HEK293T (cell line): ENCODE measurements around the gene NDUFB8.

Experiments
- CTCF ChIA-PET: fragments of 350-600 bp; formaldehyde crosslinking; extraction: SDS; loops from one replicate; lab custom pipeline; 2021; ENCODE audit warnings: antibody characterized with exemption, inconsistent platforms; lab: Yijun Ruan, JAX
- POLR2A ChIA-PET: fragments of 350-600 bp; formaldehyde crosslinking; extraction: SDS; loops from one replicate; lab custom pipeline; 2020; ENCODE audit warnings: antibody characterized with exemption, inconsistent platforms; lab: Yijun Ruan, JAX
- DNase-seq: peaks from one replicate; pipeline ENCODE4 v3.0.0; 2012; ENCODE audit warnings: mixed read lengths; ENCODE audit errors: extremely low spot score
- ARNT ChIP-seq: fragments of 450-650 bp; IDR thresholded peaks from 2 replicates; pipeline ENCODE4 v1.6.1; 2017; ENCODE audit warnings: mild to moderate bottlenecking
- BHLHE40 ChIP-seq: fragments of 450-650 bp; IDR thresholded peaks from 2 replicates; pipeline ENCODE4 v1.6.1; 2016; ENCODE audit warnings: mild to moderate bottlenecking, moderate library complexity, borderline replicate concordance
- CTBP1 ChIP-seq: fragments of 450-650 bp; IDR thresholded peaks from 2 replicates; pipeline ENCODE4 v1.6.1; 2016; ENCODE audit warnings: borderline replicate concordance
- ELF4 ChIP-seq: fragments of 450-650 bp; IDR thresholded peaks from 2 replicates; pipeline ENCODE4 v1.6.1; 2017; ENCODE audit warnings: antibody characterized with exemption
- FOXA1 ChIP-seq: fragments of 450-650 bp; IDR thresholded peaks from 2 replicates; pipeline ENCODE4 v1.6.1; 2016; ENCODE audit warnings: mild to moderate bottlenecking
- FOXK2 ChIP-seq: fragments of 450-650 bp; IDR thresholded peaks from 2 replicates; pipeline ENCODE4 v1.6.1; 2016; ENCODE audit warnings: mild to moderate bottlenecking
- FOXM1 ChIP-seq: fragments of 450-650 bp; IDR thresholded peaks from 2 replicates; pipeline ENCODE4 v1.6.1; 2017; ENCODE audit warnings: mild to moderate bottlenecking, borderline replicate concordance
- HDGF ChIP-seq: fragments of 450-650 bp; IDR thresholded peaks from 2 replicates; pipeline ENCODE4 v1.6.1; 2017; ENCODE audit warnings: antibody characterized with exemption, borderline replicate concordance
- L3MBTL2 ChIP-seq: fragments of 450-650 bp; conservative IDR thresholded peaks from 2 replicates; pipeline ENCODE4 v1.6.1; 2016; ENCODE audit warnings: mild to moderate bottlenecking
- NFRKB ChIP-seq: fragments of 450-650 bp; IDR thresholded peaks from 2 replicates; pipeline ENCODE4 v1.6.1; 2016; ENCODE audit warnings: mild to moderate bottlenecking, moderate library complexity
- SP1 ChIP-seq: fragments of 450-650 bp; IDR thresholded peaks from 2 replicates; pipeline ENCODE4 v1.6.1; 2017
- SUZ12 ChIP-seq: fragments of 450-650 bp; IDR thresholded peaks from 2 replicates; pipeline ENCODE4 v1.6.1; 2016; ENCODE audit warnings: mild to moderate bottlenecking
- TARDBP ChIP-seq: fragments of 450-650 bp; IDR thresholded peaks from 2 replicates; pipeline ENCODE4 v1.6.1; 2016
- ZNF384 ChIP-seq: fragments of 450-650 bp; IDR thresholded peaks from 2 replicates; pipeline ENCODE4 v1.6.1; 2016
- TF ChIP-seq, protein P1 (sequence below): fragments of 450-650 bp; IDR thresholded peaks from 2 replicates; pipeline ENCODE4 v1.6.1; 2016

NDUFB8 gene

GRCh38 chr10:100535715-100536353 lies 6.2 kb upstream of the NDUFB8 start, which contains the start of gene HIF1AN:
HIF1AN (plus strand) TSS chr10:100535943; CDS start chr10:100535959, 16 bp downstream.
- TF ChIP-seq SP1 (no peak), CTBP1 (no peak), ZNF384 (peak; percentile 100), ELF4 (peak; percentile 61; the same call in 1 of the 2 replicates)
- ChIA-PET POLR2A (interaction anchor here (0.7 to 2.3 kb wide), 21 partner anchors 9 to 364 kb away, joined by 3 to 29 read pairs (median 5); partner anchors contain the start of genes PAX2 and SEC31B), CTCF (interaction anchor here (0.6 to 1.4 kb wide), 5 partner anchors 9 to 1380 kb away, joined by 3 to 7 read pairs (median 4); no protein-coding TSS in a partner anchor)
- DNase-seq: peak; percentile 95

DNA sequence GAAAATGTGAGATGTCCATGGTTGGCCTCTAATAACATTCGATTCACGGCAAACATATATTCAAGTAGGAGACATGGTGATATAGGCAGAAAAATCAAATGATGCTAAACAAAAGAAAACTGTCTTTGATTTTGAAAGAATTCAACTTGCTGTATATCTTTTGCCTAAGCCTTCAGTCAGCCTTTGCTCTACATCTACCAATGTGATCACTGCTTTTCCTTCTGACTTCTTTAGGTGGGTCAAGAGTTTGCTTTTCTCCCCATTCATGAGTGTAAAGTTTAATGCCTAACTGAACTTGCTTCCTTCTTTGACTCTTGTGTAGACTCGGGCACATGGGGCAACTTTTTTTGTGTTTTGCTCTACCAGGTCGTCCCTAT lies 5.7 kb upstream of the NDUFB8 start:
- POLR2A ChIA-PET: interaction anchor here (0.7 to 2.3 kb wide), 21 partner anchors 9 to 365 kb away, joined by 3 to 29 read pairs (median 5); partner anchors contain the start of genes PAX2 and SEC31B

GRCh38 chr10:100534726-100535125 lies 5.1 kb upstream of the NDUFB8 start:
- POLR2A ChIA-PET: interaction anchor here (1.7 to 2.3 kb wide), 2 partner anchors 10 to 18 kb away, joined by 9 to 29 read pairs; no protein-coding TSS in a partner anchor

More for the DNA sequence above, 5.7 kb upstream of the NDUFB8 start:
- DNase-seq: no peak
- TF ChIP-seq FOXA1 (no peak), NFRKB (no peak), ARNT (no peak)
- TF ChIP-seq, protein P1, sequence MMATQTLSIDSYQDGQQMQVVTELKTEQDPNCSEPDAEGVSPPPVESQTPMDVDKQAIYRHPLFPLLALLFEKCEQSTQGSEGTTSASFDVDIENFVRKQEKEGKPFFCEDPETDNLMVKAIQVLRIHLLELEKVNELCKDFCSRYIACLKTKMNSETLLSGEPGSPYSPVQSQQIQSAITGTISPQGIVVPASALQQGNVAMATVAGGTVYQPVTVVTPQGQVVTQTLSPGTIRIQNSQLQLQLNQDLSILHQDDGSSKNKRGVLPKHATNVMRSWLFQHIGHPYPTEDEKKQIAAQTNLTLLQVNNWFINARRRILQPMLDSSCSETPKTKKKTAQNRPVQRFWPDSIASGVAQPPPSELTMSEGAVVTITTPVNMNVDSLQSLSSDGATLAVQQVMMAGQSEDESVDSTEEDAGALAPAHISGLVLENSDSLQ: no peak
- CTCF ChIA-PET: interaction anchor here (0.9 to 1.4 kb wide), 4 partner anchors 9 to 208 kb away, joined by 3 to 7 read pairs (median 4); no protein-coding TSS in a partner anchor

GRCh38 chr10:100531761-100532160 lies 2.1 kb upstream of the NDUFB8 start:
- ChIA-PET CTCF (no interaction called here), POLR2A (no interaction called here)
- no peak for TF ChIP-seq L3MBTL2
- no peak for TF ChIP-seq SP1
- no peak for TF ChIP-seq ARNT
- TF ChIP-seq FOXM1: no peak
- no peak for TF ChIP-seq HDGF
- no peak for TF ChIP-seq ZNF384
- TF ChIP-seq NFRKB: no peak
- TF ChIP-seq CTBP1: no peak
- no peak for TF ChIP-seq BHLHE40
- no peak for TF ChIP-seq ELF4
- no peak for TF ChIP-seq FOXA1
- TF ChIP-seq TARDBP: no peak
- TF ChIP-seq SUZ12: no peak
- no peak for DNase-seq

More at GRCh38 chr10:100534726-100535125, 5.1 kb upstream of the NDUFB8 start:
- DNase-seq: no peak
- CTCF ChIA-PET: interaction anchor here (0.6 to 1.4 kb wide), 5 partner anchors 16 to 209 kb away, joined by 3 to 7 read pairs (median 3); no protein-coding TSS in a partner anchor
- TF ChIP-seq HDGF (no peak), FOXK2 (no peak), L3MBTL2 (no peak), SP1 (no peak), NFRKB (no peak), TARDBP (no peak), SUZ12 (no peak), CTBP1 (no peak)

DNA sequence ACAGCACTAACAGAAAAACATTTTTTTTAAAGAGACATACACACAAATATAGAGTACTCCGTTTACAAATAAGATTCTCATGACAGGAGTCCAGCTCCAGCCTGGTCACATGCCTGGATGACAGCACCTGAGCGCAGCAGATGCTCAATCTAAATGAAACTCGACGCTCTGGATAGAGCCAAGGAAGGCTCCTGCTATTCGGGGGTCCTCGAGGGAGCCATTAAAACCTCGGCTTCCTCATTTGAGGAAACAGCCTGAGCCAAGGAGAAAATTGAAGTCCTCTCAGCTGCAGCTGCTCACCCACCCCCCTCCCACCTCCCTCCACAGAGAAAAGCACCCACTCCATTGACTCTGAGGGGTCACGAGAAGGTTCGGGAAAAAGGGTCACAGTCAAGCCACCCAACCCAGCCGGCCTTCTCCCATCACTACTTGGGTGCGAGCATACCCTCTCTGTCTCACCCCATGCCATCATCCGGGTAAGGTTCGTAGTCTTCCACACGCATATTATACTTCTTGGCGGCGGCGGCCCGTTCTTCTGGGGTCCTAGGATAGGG lies 673 bp downstream of the NDUFB8 start:
- DNase-seq: no peak
- CTCF ChIA-PET: no interaction called here
- POLR2A ChIA-PET: no interaction called here
- TF ChIP-seq NFRKB (no peak), ARNT (no peak), L3MBTL2 (peak; percentile 62), SP1 (no peak), FOXM1 (no peak)

- CTCF ChIA-PET: interaction anchor here (1.9 kb wide), 1 partner anchor 10 kb away, joined by 10 read pairs; no protein-coding TSS in a partner anchor
- no peak for DNase-seq
- TF ChIP-seq SUZ12: no peak
- no peak for TF ChIP-seq ZNF384
- no peak for TF ChIP-seq FOXA1
- no peak for TF ChIP-seq CTBP1
- no peak for TF ChIP-seq NFRKB
- no peak for TF ChIP-seq L3MBTL2
- TF ChIP-seq TARDBP: no peak
- no peak for TF ChIP-seq ARNT
- TF ChIP-seq, protein P1: no peak
- no peak for TF ChIP-seq BHLHE40
- TF ChIP-seq FOXM1: no peak
- TF ChIP-seq SP1: no peak
- POLR2A ChIA-PET: no interaction called here
Observed at GRCh38 chr10:100528123-100528886, 1.4 kb downstream of the NDUFB8 start.
